Gastrocnemius medialis (tissue), 4 donors: ENCODE data around the gene METTL23.

Experiments used
- POLR2A ChIP-seq, 2 donors: fragments of 450-650 bp; IDR thresholded peaks; one replicate each; pipeline ENCODE4 v1.6.1; 2017; ENCODE audit warnings: antibody characterized with exemption in 2 of 2, mild to moderate bottlenecking in 2 of 2, moderate library complexity in 2 of 2
- TF ChIP-seq, protein P1 (sequence below), 5 experiments: fragments of 450-650 bp in 3 of 5; fragments of 200-600 bp in 2 of 5; sonication (generic) in 2 of 5; IDR thresholded peaks in 4 of 5; conservative IDR thresholded peaks in 1 of 5; 1 replicate in 4 of 5; 2 replicates in 1 of 5; pipeline ENCODE4 v1.5.1; 2016 to 2019; ENCODE audit warnings: antibody characterized with exemption in 5 of 5, mild to moderate bottlenecking in 3 of 5, moderate library complexity in 3 of 5

DNA sequence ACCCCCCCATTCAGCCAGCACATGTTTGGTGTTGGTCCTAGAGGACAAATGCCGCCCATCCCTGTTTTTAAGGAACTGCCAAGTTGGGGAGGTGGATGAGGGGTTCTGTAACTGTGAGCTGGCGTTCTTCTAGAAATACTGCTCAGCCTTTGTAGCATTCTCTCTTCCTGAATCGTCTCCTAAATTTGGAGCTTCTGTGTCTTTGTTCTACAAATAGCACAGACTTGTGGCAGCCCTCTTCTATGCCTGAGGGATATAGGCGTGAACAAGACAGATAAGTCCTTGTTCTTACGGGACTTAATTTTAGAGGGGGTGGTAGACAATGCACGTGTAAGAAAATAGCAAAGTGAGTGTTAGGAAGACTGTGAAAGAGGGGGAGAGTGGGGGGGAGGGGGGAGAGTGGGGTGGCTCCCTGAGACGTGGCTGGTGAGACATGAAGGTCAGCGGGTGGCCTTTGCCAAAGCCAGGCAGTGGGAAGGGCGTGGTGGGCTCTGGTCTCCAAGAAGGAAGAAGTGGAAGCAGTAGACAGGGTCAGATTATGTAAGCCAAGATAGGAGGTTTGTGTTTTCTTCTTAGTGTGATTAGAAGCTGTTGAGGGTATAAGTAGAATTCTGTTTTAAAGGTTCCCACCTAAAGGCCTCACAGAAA, 21.2 kb downstream of the METTL23 start:
- TF ChIP-seq, protein P1, sequence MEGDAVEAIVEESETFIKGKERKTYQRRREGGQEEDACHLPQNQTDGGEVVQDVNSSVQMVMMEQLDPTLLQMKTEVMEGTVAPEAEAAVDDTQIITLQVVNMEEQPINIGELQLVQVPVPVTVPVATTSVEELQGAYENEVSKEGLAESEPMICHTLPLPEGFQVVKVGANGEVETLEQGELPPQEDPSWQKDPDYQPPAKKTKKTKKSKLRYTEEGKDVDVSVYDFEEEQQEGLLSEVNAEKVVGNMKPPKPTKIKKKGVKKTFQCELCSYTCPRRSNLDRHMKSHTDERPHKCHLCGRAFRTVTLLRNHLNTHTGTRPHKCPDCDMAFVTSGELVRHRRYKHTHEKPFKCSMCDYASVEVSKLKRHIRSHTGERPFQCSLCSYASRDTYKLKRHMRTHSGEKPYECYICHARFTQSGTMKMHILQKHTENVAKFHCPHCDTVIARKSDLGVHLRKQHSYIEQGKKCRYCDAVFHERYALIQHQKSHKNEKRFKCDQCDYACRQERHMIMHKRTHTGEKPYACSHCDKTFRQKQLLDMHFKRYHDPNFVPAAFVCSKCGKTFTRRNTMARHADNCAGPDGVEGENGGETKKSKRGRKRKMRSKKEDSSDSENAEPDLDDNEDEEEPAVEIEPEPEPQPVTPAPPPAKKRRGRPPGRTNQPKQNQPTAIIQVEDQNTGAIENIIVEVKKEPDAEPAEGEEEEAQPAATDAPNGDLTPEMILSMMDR (IDR thresholded peaks at IDR 0.05 in 4 of 5, conservative IDR thresholded peaks at IDR 0.05 in 1 of 5): no peak
- TF ChIP-seq POLR2A (IDR thresholded peaks at IDR 0.05): no peak
